IgD-negative memory B cell (primary cell): ENCODE results near the gene LRRC3C. TPM values are rescaled to one million over a fixed set of nuclear protein-coding genes. Genes with fewer than 3 reads are reported as not detected.

Experiments used
- H3K27ac Mint-ChIP-seq, 3 donors: one replicate each; pipeline ENCODE4 v1.8.0; 2020 to 2022; ENCODE audit warnings: mild to moderate bottlenecking in 3 of 3, mixed read lengths in 3 of 3, moderate library complexity in 1 of 3
- H3K27me3 Mint-ChIP-seq: one replicate; pipeline ENCODE4 v1.8.0; 2021; ENCODE audit warnings: mixed read lengths
- H3K36me3 Mint-ChIP-seq: one replicate; pipeline ENCODE4 v1.8.0; 2020; ENCODE audit warnings: mild to moderate bottlenecking, mixed read lengths
- H3K4me1 Mint-ChIP-seq, 3 donors: one replicate each; pipeline ENCODE4 v1.8.0; 2020 to 2022; ENCODE audit warnings: mixed read lengths in 3 of 3, mild to moderate bottlenecking in 1 of 3
- H3K4me3 Mint-ChIP-seq, 4 donors: one replicate each; pipeline ENCODE4 v1.8.0; 2020 to 2022; ENCODE audit warnings: mild to moderate bottlenecking in 4 of 4, mixed read lengths in 4 of 4, moderate library complexity in 3 of 4
- H3K9me3 Mint-ChIP-seq, 3 donors: one replicate each; pipeline ENCODE4 v1.8.0; 2020 to 2021; ENCODE audit warnings: mixed read lengths in 3 of 3, mild to moderate bottlenecking in 1 of 3
- polyA plus RNA-seq: library from polyadenylated mRNA; unstranded; fragments of 300-500 nt; fragmentation: Illumina TruSeq; gene quantifications from one replicate; pipeline ENCODE4 v1.2.3, GENCODE V29; 2021

Gene LRRC3C
- polyA plus RNA-seq, 1 donor from 2014 or later: not detected

DNA sequence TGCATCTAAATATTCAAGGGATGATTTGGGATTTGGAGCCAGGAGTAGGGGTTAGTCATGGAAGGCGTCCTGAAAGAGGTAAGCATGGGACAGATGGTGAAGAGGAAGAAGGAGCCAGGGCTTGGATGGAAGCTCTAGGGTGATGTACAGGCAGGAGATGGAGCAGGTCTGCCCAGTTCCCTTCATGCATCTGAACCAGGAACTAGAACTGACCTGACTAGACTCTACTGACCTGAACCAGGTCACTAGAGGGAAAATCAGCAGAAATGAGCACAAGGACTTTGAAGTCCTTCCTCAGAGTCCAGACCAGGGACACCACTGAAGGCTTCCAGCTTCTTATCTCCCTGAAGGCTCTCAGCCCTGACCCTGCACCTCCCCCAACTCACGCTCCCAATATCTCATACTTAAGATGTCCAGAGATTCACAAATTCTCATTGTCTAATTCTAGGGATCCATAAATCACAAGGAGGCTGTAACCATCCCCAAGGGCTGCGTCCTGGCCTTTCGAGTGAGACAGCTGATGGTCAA, 43.6 kb downstream of the LRRC3C start:
- H3K27ac Mint-ChIP-seq: no peak overlapping the region
- no peaks in the 10 kb centered on the region for H3K36me3 Mint-ChIP-seq
- no peaks in the 10 kb centered on the region for H3K9me3 Mint-ChIP-seq
- no peak overlapping the region for H3K4me3 Mint-ChIP-seq
- H3K27me3 Mint-ChIP-seq: peaks cover 11% of the 10 kb centered on the region
- peaks cover 0 to 12% (median 3%) of the 10 kb centered on the region in 3 donors for H3K4me1 Mint-ChIP-seq

DNA sequence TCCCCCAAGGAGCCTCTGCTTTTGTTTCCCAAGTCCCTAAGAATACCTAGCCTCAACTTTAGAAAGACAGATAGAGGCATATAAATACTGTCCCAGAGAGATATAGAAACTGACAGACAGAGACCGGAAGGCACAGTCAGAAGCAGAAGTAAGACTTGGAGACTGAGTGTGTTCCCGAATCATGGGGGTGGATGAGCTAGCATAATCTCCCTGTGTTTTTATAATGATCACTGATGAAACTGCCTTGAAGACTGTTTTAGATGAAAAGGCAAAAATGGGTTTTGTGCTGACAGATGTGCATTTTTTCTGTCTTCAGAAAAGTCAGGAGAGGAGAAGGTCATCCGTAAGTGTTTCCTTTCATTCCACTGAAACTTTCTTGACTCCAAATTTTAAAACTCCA, 44.7 kb downstream of the LRRC3C start:
- no peak overlapping the region for H3K27ac Mint-ChIP-seq
- peaks cover 0 to 6% (median 3%) of the 10 kb centered on the region in 3 donors for H3K4me1 Mint-ChIP-seq
- H3K27me3 Mint-ChIP-seq: peaks cover 11% of the 10 kb centered on the region
- no peak overlapping the region for H3K4me3 Mint-ChIP-seq
- H3K36me3 Mint-ChIP-seq: no peaks in the 10 kb centered on the region
- no peaks in the 10 kb centered on the region for H3K9me3 Mint-ChIP-seq

DNA sequence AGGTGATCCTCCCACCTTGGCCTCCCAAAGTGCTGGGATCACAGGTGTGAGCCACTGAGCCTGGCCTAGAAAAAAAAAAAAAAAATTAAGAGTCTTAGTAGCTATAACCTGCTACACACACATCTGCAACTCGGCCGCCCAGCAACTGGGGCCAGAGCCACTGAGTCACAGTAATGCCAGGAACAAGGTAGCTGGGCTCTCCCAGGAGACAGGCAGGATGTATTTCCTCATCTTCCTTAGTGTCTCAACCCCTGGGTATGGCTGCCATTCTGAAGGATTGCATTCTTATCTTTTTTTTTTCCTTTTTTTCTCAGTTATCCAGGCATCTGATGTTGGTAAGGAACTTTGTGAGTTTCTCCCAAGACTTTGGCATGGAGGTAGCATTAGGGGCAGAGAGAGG, 46.0 kb downstream of the LRRC3C start:
- Mint-ChIP-seq H3K4me1 (peaks cover 0 to 6% (median 3%) of the 10 kb centered on the region in 3 donors), H3K9me3 (no peaks in the 10 kb centered on the region), H3K36me3 (no peaks in the 10 kb centered on the region), H3K27ac (no peak overlapping the region), H3K27me3 (peaks cover 10% of the 10 kb centered on the region), H3K4me3 (peak overlapping the region in 1 of 4 donors; percentile 33)

DNA sequence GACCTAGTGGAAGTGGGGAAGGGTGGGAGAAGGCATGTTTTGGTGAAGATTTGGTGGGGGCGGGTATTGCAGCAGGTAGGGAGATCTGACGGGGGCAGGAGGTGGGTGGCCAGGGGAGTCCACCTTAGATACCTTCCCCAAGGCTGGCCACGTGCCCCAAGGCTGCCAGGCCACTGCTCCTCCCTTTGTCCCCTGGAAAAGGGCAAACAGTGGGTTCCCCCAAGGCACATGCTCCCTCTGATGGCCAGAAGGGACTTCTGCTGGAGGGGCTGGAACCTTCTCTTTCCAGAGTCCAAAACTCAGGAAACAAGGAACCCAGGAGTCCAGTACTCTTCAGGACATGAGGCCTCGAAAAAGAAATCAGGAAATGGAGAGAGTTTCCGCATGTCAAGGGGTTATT, 46.9 kb downstream of the LRRC3C start:
- Mint-ChIP-seq H3K27me3 (peaks cover 6% of the 10 kb centered on the region), H3K4me3 (no peak overlapping the region), H3K27ac (no peak overlapping the region), H3K9me3 (no peaks in the 10 kb centered on the region), H3K36me3 (no peaks in the 10 kb centered on the region), H3K4me1 (peaks cover 4 to 10% (median 7%) of the 10 kb centered on the region in 3 donors)

DNA sequence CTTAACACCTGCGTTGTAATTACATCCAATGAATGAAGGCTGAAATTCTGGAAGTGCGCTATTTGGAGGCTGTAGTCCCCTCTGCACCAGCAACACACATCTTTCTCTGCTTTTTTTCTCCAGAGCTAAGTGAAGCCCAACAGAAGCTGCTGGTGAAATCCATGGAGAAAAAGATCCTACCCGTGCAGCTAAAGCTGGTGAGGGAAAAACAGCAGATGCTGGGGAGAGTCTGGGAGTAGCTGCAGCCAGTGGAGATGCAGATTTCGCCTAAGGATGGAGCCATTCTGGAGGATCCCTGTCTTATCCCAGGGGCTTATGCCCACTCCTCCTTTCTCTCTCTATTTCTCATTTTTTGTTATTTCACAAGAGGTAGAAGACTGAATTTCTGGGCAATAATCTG, 48.3 kb downstream of the LRRC3C start:
- no peaks in the 10 kb centered on the region for H3K36me3 Mint-ChIP-seq
- peaks cover 6% of the 10 kb centered on the region for H3K27me3 Mint-ChIP-seq
- no peak overlapping the region for H3K4me3 Mint-ChIP-seq
- peaks cover 11 to 19% (median 16%) of the 10 kb centered on the region in 3 donors for H3K4me1 Mint-ChIP-seq
- no peaks in the 10 kb centered on the region for H3K9me3 Mint-ChIP-seq
- H3K27ac Mint-ChIP-seq: no peak overlapping the region

DNA sequence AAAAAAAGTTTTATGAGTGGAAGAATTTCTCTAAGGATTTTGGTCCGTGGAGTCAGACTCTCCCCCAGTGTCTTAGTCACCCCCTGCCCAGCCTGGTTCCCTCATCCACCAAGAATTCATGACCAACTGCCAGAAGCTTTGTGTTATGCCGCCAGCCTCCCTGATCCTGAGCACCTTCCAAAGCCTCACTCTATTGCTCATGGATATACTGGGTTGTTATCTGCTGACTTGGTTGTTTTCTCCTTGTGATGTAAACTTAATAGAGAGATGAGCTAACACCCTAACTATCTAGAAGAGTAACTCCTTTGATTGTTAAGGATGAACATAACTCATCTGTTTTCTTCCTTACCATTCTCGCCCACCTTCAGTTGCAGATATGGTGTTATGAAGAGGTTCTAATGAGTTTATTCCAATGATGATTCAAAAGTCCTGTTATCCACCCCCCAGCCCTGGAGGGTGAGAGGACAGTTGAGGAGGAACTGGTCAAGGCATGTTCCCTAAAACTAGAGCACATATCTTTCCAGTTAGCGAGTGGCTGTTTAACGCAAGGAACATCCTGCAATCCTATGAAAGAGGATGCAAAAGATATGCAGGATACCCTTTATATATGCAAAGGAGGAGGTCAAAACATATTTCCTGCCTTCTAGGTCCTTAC, 51.6 kb downstream of the LRRC3C start:
- Mint-ChIP-seq H3K4me3 (peak overlapping the region; percentile 94 to 97 (median 96)), H3K9me3 (no peaks in the 10 kb centered on the region), H3K27ac (peak overlapping the region in 1 of 3 donors; percentile 96), H3K27me3 (peaks cover under 1% of the 10 kb centered on the region), H3K36me3 (no peaks in the 10 kb centered on the region), H3K4me1 (peaks cover 23 to 26% (median 26%) of the 10 kb centered on the region in 3 donors)

DNA sequence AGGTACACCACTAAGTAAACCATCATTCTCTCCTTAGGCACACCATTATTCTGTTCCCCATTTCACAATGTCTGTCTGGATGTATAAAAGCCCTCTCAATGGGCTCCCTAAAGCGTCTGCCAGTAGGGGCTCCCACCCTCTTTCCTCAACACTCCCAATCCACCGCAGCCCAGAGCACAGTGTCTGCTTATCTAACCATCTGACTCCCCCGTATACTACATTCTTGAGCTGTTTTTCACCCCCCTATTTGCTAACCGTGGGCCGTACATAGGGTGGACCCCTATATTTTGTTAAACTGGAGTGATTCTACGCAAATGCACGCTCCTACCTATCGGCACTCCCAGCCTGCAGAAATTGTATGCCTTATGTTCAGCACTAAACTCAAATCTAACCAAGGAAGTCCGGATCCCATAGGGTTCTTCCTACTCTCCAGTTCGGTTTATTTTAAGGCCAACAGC, 52.4 kb downstream of the LRRC3C start:
- Mint-ChIP-seq H3K27me3 (no peaks in the 10 kb centered on the region), H3K4me3 (peak overlapping the region; percentile 94 to 97 (median 96)), H3K36me3 (peaks cover 2% of the 10 kb centered on the region), H3K27ac (peak overlapping the region; percentile 94 to 98 (median 96)), H3K9me3 (no peaks in the 10 kb centered on the region), H3K4me1 (peaks cover 23 to 28% (median 26%) of the 10 kb centered on the region in 3 donors)

DNA sequence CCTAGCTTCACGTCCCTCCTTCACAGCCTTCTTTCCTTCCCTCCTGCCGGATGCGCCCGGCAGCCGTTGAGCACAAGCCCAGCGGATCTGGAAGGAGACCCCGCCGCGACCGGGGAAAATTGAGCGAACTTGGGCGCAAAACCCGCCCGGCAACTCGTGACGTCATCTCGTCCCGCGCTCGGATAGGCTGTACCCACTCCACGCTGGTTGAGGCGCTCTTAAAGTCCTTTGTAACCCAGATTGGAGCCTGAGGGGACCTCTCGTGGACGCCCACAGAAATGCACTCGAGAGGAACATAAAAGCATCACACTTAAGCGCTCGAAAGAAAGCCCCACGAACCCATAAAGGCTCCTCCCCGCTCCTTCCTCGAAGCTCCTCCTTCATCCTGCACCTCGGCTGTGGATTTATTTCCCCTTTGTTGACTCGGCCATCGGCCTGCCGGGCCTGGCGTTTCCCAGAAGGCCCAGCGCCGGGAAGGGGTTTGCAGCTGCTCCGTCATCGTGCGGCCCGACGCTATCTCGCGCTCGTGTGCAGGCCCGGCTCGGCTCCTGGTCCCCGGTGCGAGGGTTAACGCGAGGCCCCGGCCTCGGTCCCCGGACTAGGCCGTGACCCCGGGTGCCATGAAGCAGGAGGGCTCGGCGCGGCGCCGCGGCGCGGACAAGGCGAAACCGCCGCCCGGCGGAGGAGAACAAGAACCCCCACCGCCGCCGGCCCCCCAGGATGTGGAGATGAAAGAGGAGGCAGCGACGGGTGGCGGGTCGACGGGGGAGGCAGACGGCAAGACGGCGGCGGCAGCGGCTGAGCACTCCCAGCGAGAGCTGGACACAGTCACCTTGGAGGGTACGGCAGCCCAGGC, 53.0 kb downstream of the LRRC3C start, which contains the start of gene PSMD3:
Gene PSMD3 (plus strand): TSS at position 457 of the 856 bp plus-strand sequence. CDS start 164 bp downstream, at position 621.
- Mint-ChIP-seq H3K9me3 (no peaks in the 10 kb centered on the region), H3K27me3 (no peaks in the 10 kb centered on the region), H3K4me3 (peak within 1 kb of the TSS; percentile 94 to 97 (median 96)), H3K36me3 (peaks cover 2% of the 10 kb centered on the region), H3K27ac (peak within 1 kb of the TSS; percentile 94 to 98 (median 96)), H3K4me1 (peaks cover 23 to 28% (median 26%) of the 10 kb centered on the region in 3 donors)

DNA sequence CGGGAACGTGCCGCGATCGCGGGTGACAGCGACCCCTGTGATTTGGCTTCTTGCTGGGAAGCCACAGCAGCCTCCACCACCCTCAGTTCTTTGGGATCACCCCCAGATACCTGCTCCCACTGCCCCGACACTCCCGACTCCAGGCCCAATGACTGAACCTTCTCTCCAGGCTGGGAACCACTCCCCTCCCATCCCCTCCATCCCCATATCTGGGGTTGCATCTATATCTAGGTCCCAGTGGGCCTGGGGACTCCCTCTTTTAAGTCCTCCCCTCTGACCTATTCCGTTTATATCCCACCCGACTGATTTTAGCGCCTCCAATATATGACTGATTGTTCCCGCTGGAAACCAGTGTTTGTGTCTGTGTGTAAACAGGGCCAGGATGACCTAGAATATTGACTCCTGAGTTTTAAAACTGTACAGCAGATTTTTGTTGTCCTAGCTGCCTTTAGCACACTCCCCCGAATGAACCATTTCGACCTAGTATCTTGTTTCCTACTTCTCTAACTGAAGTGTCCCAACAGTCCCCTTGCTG, 53.7 kb downstream of the LRRC3C start:
- peaks cover 2% of the 10 kb centered on the region for H3K36me3 Mint-ChIP-seq
- no peaks in the 10 kb centered on the region for H3K27me3 Mint-ChIP-seq
- H3K9me3 Mint-ChIP-seq: no peaks in the 10 kb centered on the region
- peak overlapping the region; percentile 94 to 98 (median 96) for H3K27ac Mint-ChIP-seq
- H3K4me1 Mint-ChIP-seq: peaks cover 23 to 28% (median 26%) of the 10 kb centered on the region in 3 donors
- peak overlapping the region; percentile 94 to 97 (median 96) for H3K4me3 Mint-ChIP-seq

DNA sequence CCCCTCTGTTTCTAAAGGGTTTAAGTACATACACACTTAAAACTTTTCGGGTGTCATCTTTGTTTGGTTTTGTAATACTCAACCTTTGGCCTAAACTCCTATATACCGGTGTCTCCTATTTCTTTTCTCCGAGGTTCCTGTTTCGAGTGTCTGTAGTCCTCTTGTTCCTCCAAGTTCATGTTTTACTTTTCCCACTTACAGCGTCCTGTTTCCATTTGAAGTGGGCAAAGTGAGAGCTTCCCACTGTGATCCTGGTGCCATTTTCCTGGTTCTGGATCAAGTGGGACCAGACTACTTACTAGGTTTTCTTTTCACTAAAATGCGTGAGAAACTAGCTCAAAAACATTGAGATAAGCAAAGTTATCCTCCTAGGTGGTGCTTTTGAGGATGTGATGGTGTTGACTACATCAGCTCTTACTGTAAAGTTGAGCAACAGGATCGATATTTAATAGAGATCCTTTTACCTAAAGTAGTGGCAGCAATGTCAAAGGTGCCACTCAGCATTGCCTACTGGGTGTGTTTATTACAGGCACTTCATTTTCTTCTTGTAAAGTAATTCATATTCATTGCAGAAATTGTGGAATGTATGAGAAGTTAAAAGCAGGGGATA, 54.3 kb downstream of the LRRC3C start:
- H3K9me3 Mint-ChIP-seq: no peaks in the 10 kb centered on the region
- peak overlapping the region; percentile 94 to 97 (median 96) for H3K4me3 Mint-ChIP-seq
- peak overlapping the region; percentile 94 to 98 (median 96) for H3K27ac Mint-ChIP-seq
- H3K27me3 Mint-ChIP-seq: no peaks in the 10 kb centered on the region
- peaks cover 2% of the 10 kb centered on the region for H3K36me3 Mint-ChIP-seq
- H3K4me1 Mint-ChIP-seq: peaks cover 23 to 28% (median 26%) of the 10 kb centered on the region in 3 donors

DNA sequence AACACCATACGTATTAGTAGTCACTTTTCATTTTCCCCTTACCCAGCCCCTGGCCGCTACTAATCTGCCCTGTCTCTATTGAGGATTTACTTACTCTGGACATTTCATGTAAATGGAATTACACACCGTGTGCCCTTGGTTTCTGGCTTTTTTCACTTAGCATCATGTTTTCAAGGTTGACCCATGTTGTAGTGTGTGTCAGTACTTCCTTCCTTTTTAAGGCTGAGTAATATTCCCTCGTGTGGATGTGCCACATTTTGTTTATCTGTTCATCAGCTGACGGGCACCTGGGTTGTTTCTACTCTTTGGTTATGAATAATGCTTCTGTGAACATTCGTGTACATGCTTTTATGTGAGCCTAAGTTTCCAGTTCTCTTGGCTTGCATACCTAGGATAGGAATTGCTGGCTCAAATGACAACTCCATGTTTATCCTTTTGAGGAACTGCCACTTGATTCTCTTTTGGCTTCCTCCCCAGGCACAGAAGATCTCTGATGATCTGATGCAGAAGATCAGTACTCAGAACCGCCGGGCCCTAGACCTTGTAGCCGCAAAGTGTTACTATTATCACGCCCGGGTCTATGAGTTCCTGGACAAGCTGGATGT, 60.8 kb downstream of the LRRC3C start:
- H3K4me1 Mint-ChIP-seq: peaks cover 0 to 4% (median 0%) of the 10 kb centered on the region in 3 donors
- H3K27me3 Mint-ChIP-seq: no peaks in the 10 kb centered on the region
- H3K27ac Mint-ChIP-seq: peak overlapping the region in 1 of 3 donors; percentile 56
- peak overlapping the region in 1 of 4 donors; percentile 12 for H3K4me3 Mint-ChIP-seq
- H3K9me3 Mint-ChIP-seq: no peaks in the 10 kb centered on the region
- H3K36me3 Mint-ChIP-seq: peaks cover 16% of the 10 kb centered on the region

DNA sequence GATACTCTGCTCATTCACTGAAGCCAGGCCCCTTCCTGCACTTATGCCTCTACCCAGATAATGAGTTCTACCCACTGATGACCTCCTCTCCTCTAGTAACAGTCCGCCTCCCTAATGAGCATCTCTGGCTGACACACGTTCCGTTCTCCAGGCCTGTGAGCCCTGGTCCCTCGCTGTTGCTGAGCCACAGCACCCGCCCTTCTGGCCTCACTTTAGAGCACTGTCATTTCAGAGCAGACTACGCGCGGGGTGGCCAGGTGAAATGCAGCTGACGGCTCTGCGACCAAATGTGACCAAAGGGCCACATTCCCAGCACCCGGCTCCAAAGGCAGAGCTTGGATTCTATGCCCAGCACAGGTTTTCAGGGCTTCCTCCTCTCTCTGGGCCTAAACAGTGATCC, 66.9 kb downstream of the LRRC3C start:
- Mint-ChIP-seq H3K4me3 (no peak overlapping the region), H3K4me1 (peaks cover 0 to 2% (median 0%) of the 10 kb centered on the region in 3 donors), H3K27me3 (no peaks in the 10 kb centered on the region), H3K9me3 (no peaks in the 10 kb centered on the region), H3K36me3 (peaks cover 7% of the 10 kb centered on the region), H3K27ac (peak overlapping the region in 1 of 3 donors; percentile 53)
